K562 (cell line): ENCODE results near the gene UBASH3B. TPM values are rescaled to one million over a fixed set of nuclear protein-coding genes. Genes with fewer than 3 reads are reported as not detected.

Source experiments
- ATAC-seq: fragments of 200-7000 bp; cut with Tn5 transposase; 3 replicates; pipeline ENCODE4 v1.9.1; 2020; ENCODE audit warnings: moderate library complexity
- BruUV-seq: library from RNA; stranded (reverse); fragments of 400-500 nt; replicated peaks from 2 replicates; lab custom pipeline; 2021; lab: Mats Ljungman, UMichigan
- CTCF ChIA-PET: fragments of 300-600 bp; formaldehyde crosslinking; extraction: SDS; loops from one replicate; lab custom pipeline; 2021; ENCODE audit warnings: low intra/inter-chr PET ratio; lab: Yijun Ruan, JAX
- POLR2A ChIA-PET: fragments of 300-600, 350-650 bp; sonication (Branson Sonifier 250); formaldehyde crosslinking; extraction: SDS; loops from one replicate; lab custom pipeline; 2021; ENCODE audit warnings: antibody characterized with exemption, inconsistent platforms; lab: Yijun Ruan, JAX
- DNase-seq, 4 experiments: peaks; one replicate each; pipeline versions ENCODE4 v3.0.0 to v3.0.0-alpha.2; 2011 to 2018; ENCODE audit warnings: low spot score in 3 of 4, mixed read lengths in 3 of 4; ENCODE audit errors: extremely low read depth in 1 of 4
- FAIRE-seq: peaks from 2 replicates; lab custom pipeline; 2011; peaks lifted over from hg19 to GRCh38; lab: Jason Lieb, UNC
- H2AFZ ChIP-seq: 2 replicates; pipeline ENCODE4 v1.6.0; 2011; ENCODE audit warnings: low read depth, low read length, control low read depth, inconsistent platforms
- H3K27ac ChIP-seq: fragments of 200-600 bp; 3 replicates; pipeline ENCODE4 v1.8.0; 2011; ENCODE audit warnings: low read depth, mild to moderate bottlenecking, control low read depth, inconsistent platforms, low read length, moderate library complexity, mixed read lengths; ENCODE audit errors: extremely low read depth
- H3K27me3 ChIP-seq, 2 experiments: fragments of 300-600 bp in 1 of 2; 2 replicates in 1 of 2; 3 replicates in 1 of 2; pipeline versions ENCODE4 v1.6.0 to v1.8.0; 2011; ENCODE audit warnings: inconsistent platforms in 2 of 2, low read length in 2 of 2, mild to moderate bottlenecking in 1 of 2, mixed read lengths in 1 of 2, moderate library complexity in 1 of 2; ENCODE audit not compliant: control insufficient read depth in 2 of 2, insufficient read depth in 2 of 2
- H3K36me3 ChIP-seq: fragments of 300-600 bp; 3 replicates; pipeline ENCODE4 v1.8.0; 2011; ENCODE audit warnings: mild to moderate bottlenecking, low read length, inconsistent platforms; ENCODE audit not compliant: control insufficient read depth, insufficient read depth
- H3K4me1 ChIP-seq, 2 experiments: fragments of 200-600 bp in 1 of 2; replicated peaks in 1 of 2; 2 replicates in 1 of 2; 3 replicates in 1 of 2; pipeline versions ENCODE4 v1.5.1 to v1.8.0; 2011; ENCODE audit warnings: inconsistent platforms in 2 of 2, low read length in 2 of 2, mild to moderate bottlenecking in 1 of 2, mixed read lengths in 1 of 2, moderate library complexity in 1 of 2; ENCODE audit not compliant: control insufficient read depth in 2 of 2, insufficient read depth in 2 of 2
- H3K4me2 ChIP-seq: 2 replicates; pipeline ENCODE4 v1.6.1; 2011; ENCODE audit warnings: low read length, control low read depth, inconsistent platforms, mixed read lengths; ENCODE audit not compliant: insufficient read depth
- H3K4me3 ChIP-seq: fragments of 200-600 bp; sonication (generic), shearing (Covaris generic); 2 replicates; pipeline ENCODE4 v1.5.1; 2016; ENCODE audit warnings: control low read depth, inconsistent platforms
- H3K79me2 ChIP-seq: fragments of 200-600 bp; 3 replicates; pipeline ENCODE4 v1.8.0; 2011; ENCODE audit warnings: low read length, inconsistent platforms; ENCODE audit not compliant: control insufficient read depth, insufficient read depth
- H3K9ac ChIP-seq, 2 experiments: 2 replicates each; pipeline versions ENCODE4 v1.6.0 to v1.6.1; 2011; ENCODE audit warnings: low read depth in 2 of 2, low read length in 2 of 2, control low read depth in 1 of 2, inconsistent platforms in 1 of 2, mild to moderate bottlenecking in 1 of 2, mixed read lengths in 1 of 2; ENCODE audit not compliant: insufficient read depth in 1 of 2
- H3K9me1 ChIP-seq: one replicate; pipeline ENCODE4 v1.6.0; 2011; ENCODE audit warnings: inconsistent platforms, mild to moderate bottlenecking, low read length, moderate library complexity; ENCODE audit not compliant: control insufficient read depth, insufficient read depth
- H3K9me3 ChIP-seq: replicated peaks from 2 replicates; pipeline ENCODE4 v1.5.1; 2011; ENCODE audit warnings: low read depth, low read length, inconsistent platforms; ENCODE audit not compliant: control insufficient read depth, insufficient read depth
- H4K20me1 ChIP-seq: replicated peaks from 2 replicates; pipeline ENCODE4 v1.6.1; 2011; ENCODE audit warnings: low read length, inconsistent platforms, mixed read lengths; ENCODE audit not compliant: control insufficient read depth, insufficient read depth
- CBX8 ChIP-seq: fragments of 200-600 bp; sonication (generic); IDR thresholded peaks from 2 replicates; pipeline ENCODE4 v1.6.1; 2012; ENCODE audit warnings: borderline replicate concordance, mixed run types, low read depth, mild to moderate bottlenecking, moderate library complexity, mixed read lengths, low read length, control low read depth, inconsistent platforms; ENCODE audit not compliant: poor library complexity, severe bottlenecking; ENCODE audit errors: extremely low read depth
- ERF ChIP-seq: fragments of 450-650 bp; formaldehyde crosslinking; IDR thresholded peaks from 2 replicates; pipeline ENCODE4 v1.4.0; 2020; ENCODE audit warnings: mild to moderate bottlenecking, mixed read lengths
- NCOA4 ChIP-seq: fragments of 450-650 bp; IDR thresholded peaks from 2 replicates; pipeline ENCODE4 v1.6.1; 2018; ENCODE audit warnings: mild to moderate bottlenecking; ENCODE audit not compliant: partially characterized antibody
- NONO ChIP-seq, 2 experiments: fragments of 200-400 bp in 1 of 2; fragments of 450-650 bp in 1 of 2; formaldehyde crosslinking in 1 of 2; IDR thresholded peaks; 2 replicates each; pipeline ENCODE4 v1.6.1; 2017; ENCODE audit warnings: low read depth in 2 of 2, mild to moderate bottlenecking in 2 of 2, moderate library complexity in 2 of 2, low read length in 1 of 2
- NUFIP1 ChIP-seq: fragments of 450-650 bp; IDR thresholded peaks from 2 replicates; pipeline ENCODE4 v1.6.1; 2018; ENCODE audit not compliant: partially characterized antibody
- PCBP1 ChIP-seq: fragments of 200-400 bp; formaldehyde crosslinking; IDR thresholded peaks from 2 replicates; pipeline ENCODE4 v1.6.1; 2018; ENCODE audit warnings: mild to moderate bottlenecking, low read depth, low read length; ENCODE audit not compliant: poor library complexity, severe bottlenecking
- RAD21 ChIP-seq, 2 experiments: fragments of 250-450 bp in 1 of 2; fragments of 450-650 bp in 1 of 2; sonication (Bioruptor Pico) in 1 of 2; formaldehyde crosslinking in 1 of 2; IDR thresholded peaks in 1 of 2; conservative IDR thresholded peaks in 1 of 2; 2 replicates each; pipeline versions ENCODE4 v1.4.0 to v1.8.0; 2020 to 2022; ENCODE audit warnings: mild to moderate bottlenecking in 2 of 2, moderate library complexity in 1 of 2
- SAFB ChIP-seq: fragments of 200-400 bp; formaldehyde crosslinking; IDR thresholded peaks from 2 replicates; pipeline ENCODE4 v1.6.1; 2017; ENCODE audit warnings: low read depth, low read length, borderline replicate concordance
- TGIF2 ChIP-seq: sonication (generic); formaldehyde crosslinking; IDR thresholded peaks from 2 replicates; pipeline ENCODE4 v1.8.1; 2022; ENCODE audit warnings: mild to moderate bottlenecking, missing genetic modification reagents, moderate library complexity
- ZBTB17 ChIP-seq: fragments of 450-650 bp; formaldehyde crosslinking; IDR thresholded peaks from 2 replicates; pipeline ENCODE4 v1.4.0; 2020; ENCODE audit warnings: mild to moderate bottlenecking
- ZFP1 ChIP-seq: fragments of 450-650 bp; formaldehyde crosslinking; IDR thresholded peaks from 2 replicates; pipeline ENCODE4 v1.4.0; 2020; ENCODE audit warnings: mild to moderate bottlenecking, mixed read lengths
- ZNF263 ChIP-seq: sonication (generic); formaldehyde crosslinking; IDR thresholded peaks from 2 replicates; pipeline ENCODE4 v1.8.0; 2022; ENCODE audit warnings: mild to moderate bottlenecking, missing genetic modification reagents, borderline replicate concordance
- ZNF57 ChIP-seq: fragments of 450-650 bp; formaldehyde crosslinking; IDR thresholded peaks from 2 replicates; pipeline ENCODE4 v1.4.0; 2020; ENCODE audit warnings: mild to moderate bottlenecking, moderate library complexity
- WGBS: fragments of 100-300 bp; shearing (Covaris generic); methylation state at CpG from one replicate; pipeline ENCODE4 v1.1.6; 2016; ENCODE audit warnings: low coverage, mixed read lengths; ENCODE audit not compliant: insufficient coverage; ENCODE audit errors: missing lambda C conversion rate; 5-methylcytosine and 5-hydroxymethylcytosine counted together
- in situ Hi-C: fragments of 300-500 bp; cut with MboI; formaldehyde crosslinking; loops from 4 replicates; pipeline ENCODE4 v1.15.0; 2018; ENCODE audit warnings: inconsistent platforms, mixed read lengths
- intact Hi-C: fragments of 100-400 bp; cut with micrococcal nuclease; formaldehyde crosslinking; loops from 2 replicates; pipeline ENCODE4 v1.14.2; 2022
- polyA plus RNA-seq, 8 experiments: library from polyadenylated mRNA; depleted of rRNA in 4 of 8; stranded (reverse) in 5 of 8; unstranded in 3 of 8; fragments of >200 nt; fragmentation: Nextera tagmentation in 2 of 8; fragmentation: Illumina TruSeq in 1 of 8; extraction: Ambion mirVana in 2 of 8; extraction: Trizol in 1 of 8; gene quantifications; 2 replicates each; pipeline versions ENCODE4 v1.2.1 to v1.2.3, GENCODE V29; 2011 to 2014; ENCODE audit warnings: inconsistent platforms in 1 of 8, missing spikeins in 1 of 8
- total RNA-seq, 7 experiments: library from RNA; depleted of rRNA in 6 of 7; stranded (reverse); fragments of >200 nt in 6 of 7; fragmentation: Illumina TruSeq in 2 of 7; extraction: Trizol in 2 of 7; gene quantifications; 2 replicates each; pipeline versions ENCODE4 v1.2.1 to v1.2.3, GENCODE V29; 2011 to 2021; ENCODE audit warnings: low replicate concordance in 1 of 7
- TF ChIP-seq, protein P1 (sequence below): fragments of 450-650 bp; IDR thresholded peaks from 2 replicates; pipeline ENCODE4 v1.6.1; 2016; ENCODE audit warnings: antibody characterized with exemption
- TF ChIP-seq, protein P2 (sequence below): fragments of 150-350 bp; conservative IDR thresholded peaks from 2 replicates; pipeline ENCODE4 v1.6.1; 2014; ENCODE audit warnings: low read length
- TF ChIP-seq, protein P3 (sequence below): fragments of 450-650 bp; IDR thresholded peaks from 2 replicates; pipeline ENCODE4 v1.6.1; 2016; ENCODE audit warnings: low read depth, mild to moderate bottlenecking, moderate library complexity

The UBASH3B gene
- total and polyA plus RNA-seq, 9 of the 15 experiments (the other 6 are each of a cell fraction or from before 2014, with no cell fraction given), result 0.01 to 0.31 (median 0.08) TPM; not detected in 2

DNA sequence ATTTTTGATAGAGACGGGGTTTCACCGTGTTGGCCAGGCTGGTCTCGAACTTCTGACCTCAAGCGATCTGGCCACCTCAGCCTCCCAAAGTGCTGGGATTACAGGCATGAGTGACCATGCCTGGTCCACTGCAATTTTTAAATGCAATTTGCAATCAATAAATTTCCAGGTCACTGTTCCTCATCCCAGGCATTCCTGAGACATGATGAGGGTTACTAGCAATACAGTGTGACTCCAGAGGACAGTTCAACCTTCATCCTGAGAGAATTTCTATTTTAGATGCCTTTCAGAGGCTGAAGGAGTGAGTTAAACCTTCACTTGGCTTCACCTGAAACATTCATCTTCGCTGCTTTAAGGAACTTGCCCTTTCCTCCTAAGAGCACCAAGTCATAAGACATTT lies 9.7 kb upstream of the UBASH3B start:
- TF ChIP-seq NUFIP1 (no peak), ZFP1 (CRISPR knock-in tag) (no peak), ZBTB17 (CRISPR knock-in tag) (no peak), TGIF2 (CRISPR knock-in tag) (no peak), ZNF57 (CRISPR knock-in tag) (no peak), NCOA4 (no peak), CBX8 (no peak), PCBP1 (no peak), NONO (IDR thresholded peaks at IDR 0.05; ENCODE audit: low read depth in 2 of 2, low read length in 1 of 2) (no peak), SAFB (no peak), ZNF263 (CRISPR knock-in tag) (no peak), RAD21 (CRISPR knock-in tag; conservative IDR thresholded peaks at IDR 0.05 in 1 of 2, IDR thresholded peaks at IDR 0.05 in 1 of 2) (no peak), ERF (CRISPR knock-in tag) (no peak)
- TF ChIP-seq, protein P1, sequence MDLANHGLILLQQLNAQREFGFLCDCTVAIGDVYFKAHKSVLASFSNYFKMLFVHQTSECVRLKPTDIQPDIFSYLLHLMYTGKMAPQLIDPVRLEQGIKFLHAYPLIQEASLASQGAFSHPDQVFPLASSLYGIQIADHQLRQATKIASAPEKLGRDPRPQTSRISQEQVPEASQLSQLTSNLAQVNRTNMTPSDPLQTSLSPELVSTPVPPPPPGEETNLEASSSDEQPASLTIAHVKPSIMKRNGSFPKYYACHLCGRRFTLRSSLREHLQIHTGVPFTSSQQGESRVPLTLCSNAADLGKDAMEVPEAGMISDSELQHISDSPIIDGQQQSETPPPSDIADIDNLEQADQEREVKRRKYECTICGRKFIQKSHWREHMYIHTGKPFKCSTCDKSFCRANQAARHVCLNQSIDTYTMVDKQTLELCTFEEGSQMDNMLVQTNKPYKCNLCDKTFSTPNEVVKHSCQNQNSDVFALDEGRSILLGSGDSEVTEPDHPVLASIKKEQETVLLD, result no peak
- TF ChIP-seq, protein P2, sequence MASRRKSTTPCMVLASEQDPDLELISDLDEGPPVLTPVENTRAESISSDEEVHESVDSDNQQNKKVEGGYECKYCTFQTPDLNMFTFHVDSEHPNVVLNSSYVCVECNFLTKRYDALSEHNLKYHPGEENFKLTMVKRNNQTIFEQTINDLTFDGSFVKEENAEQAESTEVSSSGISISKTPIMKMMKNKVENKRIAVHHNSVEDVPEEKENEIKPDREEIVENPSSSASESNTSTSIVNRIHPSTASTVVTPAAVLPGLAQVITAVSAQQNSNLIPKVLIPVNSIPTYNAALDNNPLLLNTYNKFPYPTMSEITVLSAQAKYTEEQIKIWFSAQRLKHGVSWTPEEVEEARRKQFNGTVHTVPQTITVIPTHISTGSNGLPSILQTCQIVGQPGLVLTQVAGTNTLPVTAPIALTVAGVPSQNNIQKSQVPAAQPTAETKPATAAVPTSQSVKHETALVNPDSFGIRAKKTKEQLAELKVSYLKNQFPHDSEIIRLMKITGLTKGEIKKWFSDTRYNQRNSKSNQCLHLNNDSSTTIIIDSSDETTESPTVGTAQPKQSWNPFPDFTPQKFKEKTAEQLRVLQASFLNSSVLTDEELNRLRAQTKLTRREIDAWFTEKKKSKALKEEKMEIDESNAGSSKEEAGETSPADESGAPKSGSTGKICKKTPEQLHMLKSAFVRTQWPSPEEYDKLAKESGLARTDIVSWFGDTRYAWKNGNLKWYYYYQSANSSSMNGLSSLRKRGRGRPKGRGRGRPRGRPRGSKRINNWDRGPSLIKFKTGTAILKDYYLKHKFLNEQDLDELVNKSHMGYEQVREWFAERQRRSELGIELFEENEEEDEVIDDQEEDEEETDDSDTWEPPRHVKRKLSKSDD, result no peak
- TF ChIP-seq, protein P3, sequence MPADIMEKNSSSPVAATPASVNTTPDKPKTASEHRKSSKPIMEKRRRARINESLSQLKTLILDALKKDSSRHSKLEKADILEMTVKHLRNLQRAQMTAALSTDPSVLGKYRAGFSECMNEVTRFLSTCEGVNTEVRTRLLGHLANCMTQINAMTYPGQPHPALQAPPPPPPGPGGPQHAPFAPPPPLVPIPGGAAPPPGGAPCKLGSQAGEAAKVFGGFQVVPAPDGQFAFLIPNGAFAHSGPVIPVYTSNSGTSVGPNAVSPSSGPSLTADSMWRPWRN, result no peak
- FAIRE-seq, result no peak
- intact Hi-C loops (no loop called here), in situ Hi-C loops (no loop called here)
- Histone ChIP-seq H3K27ac (no peak overlapping the region), H3K79me2 (no peaks in the 10 kb centered on the region), H3K4me1 (no peaks in the 10 kb centered on the region), H2AFZ (no peak overlapping the region), H3K9me1 (no peaks in the 10 kb centered on the region), H3K9me3 (no peaks in the 10 kb centered on the region), H3K4me2 (no peak overlapping the region), H3K4me3 (no peak overlapping the region), H3K27me3 (peaks cover under 1 to 14% of the 10 kb centered on the region in 2 experiments; a peak in 2 of 5 replicates), H4K20me1 (no peaks in the 10 kb centered on the region), H3K36me3 (no peaks in the 10 kb centered on the region), H3K9ac (no peak overlapping the region)
- no peak for DNase-seq
- 0% methylated on average over 4 of the region's 5 CpGs for WGBS
- POLR2A ChIA-PET, result no interaction called here
- CTCF ChIA-PET, result interaction anchor here (0.7 kb wide), 1 partner anchor 192 kb away, joined by 3 read pairs; no protein-coding TSS in a partner anchor
- BruUV-seq, result no TSS peak
- no peak for ATAC-seq
